NT2/D1 (cell line): Measurements from ENCODE around the gene KLF13.
A peak's percentile ranks its signal among the peaks of the same experiment; 100 is the strongest.

Experiments
- DNase-seq: peaks from one replicate; pipeline ENCODE4 v3.0.0-alpha.2; 2011; ENCODE audit warnings: low read depth, low spot score
- H3K27me3 ChIP-seq: 2 replicates; pipeline ENCODE4 v1.6.0; 2011; ENCODE audit warnings: mild to moderate bottlenecking; ENCODE audit not compliant: insufficient read length, insufficient read depth
- H3K36me3 ChIP-seq: 2 replicates; pipeline ENCODE4 v1.6.1; 2011; ENCODE audit warnings: mild to moderate bottlenecking, low read length, mixed read lengths; ENCODE audit not compliant: insufficient read depth, insufficient read length
- H3K4me1 ChIP-seq: 2 replicates; pipeline ENCODE4 v1.5.1; 2011; ENCODE audit not compliant: insufficient read depth, insufficient read length
- H3K4me3 ChIP-seq: 2 replicates; pipeline ENCODE4 v1.5.1; 2011; ENCODE audit warnings: low read depth; ENCODE audit not compliant: insufficient read length
- H3K9ac ChIP-seq: 2 replicates; pipeline ENCODE4 v1.6.0; 2011; ENCODE audit warnings: low read depth; ENCODE audit not compliant: insufficient read length
- H3K9me3 ChIP-seq: 2 replicates; pipeline ENCODE4 v1.5.1; 2011; ENCODE audit warnings: mild to moderate bottlenecking, low read length; ENCODE audit not compliant: insufficient read depth
- SUZ12 ChIP-seq: IDR thresholded peaks from 2 replicates; pipeline ENCODE4 v1.6.1; 2011; ENCODE audit not compliant: insufficient read length, insufficient read depth; ENCODE audit errors: extremely low read depth
- YY1 ChIP-seq: IDR thresholded peaks from 2 replicates; pipeline ENCODE4 v1.6.1; 2011; ENCODE audit not compliant: insufficient read length, insufficient read depth
- ZNF274 ChIP-seq: IDR thresholded peaks from 2 replicates; pipeline ENCODE4 v1.6.1; 2011; ENCODE audit warnings: mild to moderate bottlenecking, low read depth, low read length

KLF13 gene

DNA sequence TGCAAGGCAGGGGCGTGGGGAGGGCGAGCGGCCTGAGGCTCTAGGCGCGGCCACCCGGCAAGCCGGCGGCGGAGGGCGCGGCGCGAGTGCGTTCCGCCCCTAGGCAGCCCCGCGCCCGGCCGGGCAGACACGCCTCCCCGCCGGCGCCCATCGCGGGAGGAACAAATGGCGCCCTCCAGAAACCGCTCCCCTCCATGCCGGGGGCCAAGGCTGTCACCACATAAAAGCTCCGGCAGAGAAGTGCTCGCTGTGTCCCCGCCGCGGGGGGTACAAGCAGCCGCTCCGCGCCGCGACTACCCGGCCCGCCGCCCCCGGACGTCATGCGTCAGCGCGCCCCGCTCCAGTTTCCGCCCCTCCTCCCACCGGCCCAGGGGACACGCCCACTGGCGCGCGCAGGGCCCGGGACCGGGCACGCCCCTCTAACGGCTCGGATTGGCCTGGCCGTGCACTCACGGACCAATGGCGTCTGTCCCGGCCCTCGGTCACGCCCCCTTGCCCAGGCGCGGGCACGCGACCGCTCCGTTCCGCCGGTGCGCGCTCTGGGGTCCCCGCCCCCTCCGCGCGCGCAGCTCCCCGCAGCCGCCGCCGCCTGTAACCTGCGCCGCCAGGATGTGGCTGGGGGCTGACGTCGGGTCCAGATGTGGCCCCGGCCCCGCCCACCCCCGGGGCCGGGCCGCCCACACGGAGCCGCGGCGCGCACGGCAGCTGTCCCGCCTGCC is at the start of gene KLF13:
Gene KLF13 (plus strand): TSS at position 680 of the 719 bp plus-strand sequence. CDS start 378 bp downstream, outside the sequence.
- H3K4me3 ChIP-seq: peak within 1 kb of the TSS; percentile 54
- peaks cover 4% of the 10 kb centered on the region; the same call in 1 of the 2 replicates for H3K9me3 ChIP-seq
- DNase-seq: peak; percentile 83
- H3K9ac ChIP-seq: peak within 1 kb of the TSS; percentile 88
- H3K27me3 ChIP-seq: peaks cover 35% of the 10 kb centered on the region
- TF ChIP-seq SUZ12 (no peak), YY1 (no peak), ZNF274 (no peak)
- H3K36me3 ChIP-seq: no peaks in the 10 kb centered on the region
- peaks cover 7% of the 10 kb centered on the region for H3K4me1 ChIP-seq

DNA sequence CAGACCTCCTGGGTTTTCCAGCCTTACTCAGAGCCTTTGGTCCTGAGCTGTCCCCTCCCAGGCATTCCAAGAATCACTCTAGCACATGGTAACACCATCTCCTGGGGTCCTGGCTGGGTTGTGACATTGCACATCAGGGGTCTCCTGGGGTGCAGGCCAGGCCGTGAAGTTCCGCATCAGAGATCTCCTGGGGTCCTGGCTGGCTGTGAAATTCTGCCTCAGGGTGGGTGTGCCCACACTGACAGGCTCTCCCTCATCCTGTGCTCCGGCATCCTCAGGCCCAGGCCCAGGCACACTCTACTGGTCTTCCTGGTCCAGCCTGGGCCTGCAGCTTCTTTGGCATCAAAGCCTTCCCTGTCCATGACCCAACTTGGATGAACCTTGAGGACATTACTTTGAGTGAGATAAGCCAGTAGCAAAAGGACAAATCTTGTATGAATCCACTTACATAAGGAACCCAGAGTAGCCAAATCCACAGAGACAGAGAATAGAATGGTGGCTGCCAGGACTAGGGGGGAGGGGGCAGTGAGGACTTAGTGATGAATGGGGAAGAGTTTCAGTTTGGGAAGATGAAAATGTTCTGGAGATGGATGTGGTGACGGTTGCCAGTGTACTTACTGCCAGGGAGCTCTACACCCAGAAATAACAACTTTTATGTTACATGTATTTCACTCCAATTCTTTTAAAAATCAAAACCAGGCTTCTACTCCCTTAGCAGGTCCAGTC is 49.1 kb upstream of the KLF13 start:
- no peak for DNase-seq
- no peak overlapping the region for H3K4me3 ChIP-seq
- no peaks in the 10 kb centered on the region for H3K36me3 ChIP-seq
- no peaks in the 10 kb centered on the region for H3K27me3 ChIP-seq
- TF ChIP-seq ZNF274 (no peak), SUZ12 (no peak), YY1 (no peak)
- H3K4me1 ChIP-seq: peaks cover 5% of the 10 kb centered on the region
- no peaks in the 10 kb centered on the region for H3K9me3 ChIP-seq
- no peak overlapping the region for H3K9ac ChIP-seq

DNA sequence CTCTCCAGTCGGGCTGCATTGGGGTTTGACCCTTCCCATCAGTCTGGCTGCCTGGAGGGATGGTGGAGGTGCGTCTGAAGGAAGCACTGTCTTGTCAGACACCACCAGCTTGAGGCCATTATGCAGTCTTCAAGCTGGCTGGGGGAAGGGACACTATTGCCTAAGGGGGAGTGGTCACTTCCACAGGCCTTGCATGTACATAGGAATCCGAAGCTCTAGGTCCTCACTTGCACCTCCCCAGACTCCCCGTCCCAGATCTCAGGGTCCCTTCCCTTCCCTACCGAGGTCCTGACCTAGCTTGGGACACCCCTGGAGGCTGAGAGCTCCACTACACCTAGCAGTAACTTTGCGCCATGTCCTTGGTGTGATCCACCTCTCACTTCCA is 48.6 kb upstream of the KLF13 start:
- H3K36me3 ChIP-seq: no peaks in the 10 kb centered on the region
- no peaks in the 10 kb centered on the region for H3K27me3 ChIP-seq
- H3K4me3 ChIP-seq: no peak overlapping the region
- H3K9me3 ChIP-seq: no peaks in the 10 kb centered on the region
- DNase-seq: no peak
- no peak for TF ChIP-seq YY1
- no peak for TF ChIP-seq ZNF274
- no peak for TF ChIP-seq SUZ12
- no peak overlapping the region for H3K9ac ChIP-seq
- H3K4me1 ChIP-seq: peaks cover 5% of the 10 kb centered on the region

DNA sequence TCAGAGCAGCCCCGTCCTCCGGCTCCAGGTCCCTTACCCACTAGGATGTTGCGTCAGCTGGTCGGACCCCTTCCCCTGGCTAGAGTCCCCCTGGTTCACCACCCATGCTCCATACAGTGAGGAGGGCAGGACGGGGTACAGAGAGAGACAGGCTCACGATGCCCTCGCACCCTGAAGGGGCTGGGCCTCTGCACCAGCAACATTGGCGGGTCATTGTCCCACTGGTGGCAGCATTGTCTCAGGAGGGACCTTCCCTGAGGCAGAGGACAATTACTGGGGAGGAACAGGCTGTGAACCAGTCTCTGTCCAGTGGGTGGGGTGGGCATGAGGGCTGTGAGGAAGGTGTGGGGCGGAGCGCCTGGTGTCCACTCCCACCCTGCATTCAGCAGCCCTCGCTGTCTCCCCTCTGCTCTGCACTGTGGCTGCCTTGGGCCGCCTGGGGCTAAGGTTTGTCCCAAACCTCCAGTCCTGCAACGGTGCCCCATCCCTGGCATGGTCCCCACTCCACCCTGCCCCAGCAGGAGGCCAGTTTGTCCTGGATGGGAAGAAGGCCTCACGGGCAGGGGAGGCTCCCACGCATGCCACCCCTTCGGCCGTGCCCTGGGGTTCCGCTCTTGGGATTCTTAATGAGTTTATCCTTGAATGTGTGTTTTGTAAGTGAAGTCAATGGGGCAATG is 48.0 kb upstream of the KLF13 start:
- TF ChIP-seq SUZ12 (no peak), YY1 (no peak), ZNF274 (no peak)

DNA sequence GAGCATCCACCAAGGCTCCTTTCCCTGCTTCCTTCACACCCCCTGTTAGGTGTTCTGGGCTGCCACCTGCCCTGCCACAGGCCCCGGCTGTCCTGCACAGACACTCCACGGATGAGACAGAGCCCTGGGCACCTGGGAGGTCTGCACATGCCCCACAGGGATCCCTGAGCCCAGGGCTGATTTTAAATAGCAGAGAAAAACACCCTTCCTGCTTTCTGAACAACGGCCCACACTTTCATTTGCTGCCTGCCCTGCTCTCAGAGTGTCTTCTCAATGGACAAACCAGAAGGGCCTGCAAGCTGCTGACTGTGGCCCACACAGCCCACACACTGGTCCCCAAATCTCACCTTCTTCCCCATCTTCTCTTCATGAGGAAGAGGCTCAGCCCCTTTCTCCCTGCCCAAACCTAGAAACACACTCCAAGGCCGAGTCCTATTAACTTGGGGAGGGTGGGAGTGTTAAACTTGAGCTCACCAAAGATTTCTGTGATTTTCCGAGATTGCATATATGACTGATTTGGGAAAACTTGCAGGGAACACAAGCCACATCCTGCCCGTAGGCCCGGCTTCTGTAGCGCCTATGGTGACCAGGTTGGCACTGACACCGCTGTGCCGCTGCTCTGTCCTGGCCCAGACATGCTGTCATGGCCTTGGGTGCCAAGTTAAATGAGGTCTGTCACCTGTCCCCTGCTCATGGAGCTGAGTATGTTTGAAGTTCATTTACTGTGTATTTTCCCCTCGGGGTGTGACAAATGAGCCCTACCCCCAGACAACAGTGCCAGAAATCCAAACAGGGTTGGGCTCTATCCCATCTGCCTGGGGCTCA is 47.2 kb upstream of the KLF13 start:
- no peak for DNase-seq

More for the DNA sequence above, 48.0 kb upstream of the KLF13 start:
- Histone ChIP-seq H3K9me3 (no peaks in the 10 kb centered on the region), H3K9ac (no peak overlapping the region), H3K4me3 (no peak overlapping the region), H3K27me3 (no peaks in the 10 kb centered on the region), H3K36me3 (no peaks in the 10 kb centered on the region), H3K4me1 (peaks cover 4% of the 10 kb centered on the region)
- DNase-seq: no peak

DNA sequence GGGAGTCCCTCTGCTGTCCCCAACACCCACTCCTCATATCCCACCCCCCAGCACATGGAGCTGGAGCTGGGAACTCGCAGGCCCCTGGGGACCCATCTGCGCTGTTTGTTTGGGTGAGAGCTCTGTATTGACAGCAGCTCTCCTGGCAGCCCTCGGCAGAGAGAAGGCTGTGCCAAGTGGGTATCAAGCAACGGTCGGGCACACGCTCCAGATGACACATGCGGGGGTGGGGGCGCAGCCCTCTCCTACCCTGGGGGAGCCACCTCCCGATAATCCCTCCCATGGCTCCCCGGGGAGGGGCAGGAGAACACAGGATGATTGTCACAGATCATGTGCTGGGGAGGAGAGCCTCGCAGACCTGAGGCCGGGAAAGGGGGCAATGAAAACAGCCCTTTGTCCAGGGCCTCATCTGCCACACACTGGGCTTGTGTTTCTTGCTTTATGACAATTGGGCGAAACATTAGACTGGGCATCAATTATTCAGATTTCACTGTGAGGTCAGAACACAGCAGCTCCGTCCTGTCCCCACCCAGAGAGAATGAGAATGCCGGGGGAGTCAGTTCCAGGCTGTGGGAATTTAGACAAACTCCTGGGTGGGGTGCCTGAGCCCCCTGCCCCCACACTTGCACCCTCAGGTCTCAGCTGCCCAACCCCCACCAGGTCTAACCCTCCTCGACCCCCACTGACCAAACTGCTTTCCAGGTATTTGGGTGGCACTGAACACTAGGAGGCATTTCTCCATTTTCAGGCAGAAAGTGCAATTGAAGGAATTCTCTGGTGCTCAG is 46.4 kb upstream of the KLF13 start:
- Histone ChIP-seq H3K36me3 (no peaks in the 10 kb centered on the region), H3K9ac (no peak overlapping the region), H3K27me3 (no peaks in the 10 kb centered on the region), H3K9me3 (no peaks in the 10 kb centered on the region), H3K4me3 (no peak overlapping the region), H3K4me1 (peaks cover 3% of the 10 kb centered on the region)
- no peak for DNase-seq
- TF ChIP-seq ZNF274: no peak
- no peak for TF ChIP-seq SUZ12
- TF ChIP-seq YY1: no peak

More for the DNA sequence above, 47.2 kb upstream of the KLF13 start:
- no peaks in the 10 kb centered on the region for H3K27me3 ChIP-seq
- TF ChIP-seq SUZ12 (no peak), YY1 (no peak), ZNF274 (no peak)
- H3K36me3 ChIP-seq: no peaks in the 10 kb centered on the region
- H3K4me1 ChIP-seq: peaks cover 3% of the 10 kb centered on the region
- no peak overlapping the region for H3K9ac ChIP-seq
- no peak overlapping the region for H3K4me3 ChIP-seq
- no peaks in the 10 kb centered on the region for H3K9me3 ChIP-seq
